ELF-1 (cell line): ENCODE results near the gene ZMYND10.
A peak's percentile ranks its signal among the peaks of the same experiment; 100 is the strongest.
"Not testable (repeated sequence)": the region's sequence is repeated elsewhere in the genome, so short reads cannot be mapped to it uniquely, and the experiment has no call there.

ENCODE experiments used
- DNase-seq: peaks from one replicate; pipeline ENCODE4 v3.0.0-alpha.2; 2016; ENCODE audit warnings: low read depth, low spot score

Gene ZMYND10

DNA sequence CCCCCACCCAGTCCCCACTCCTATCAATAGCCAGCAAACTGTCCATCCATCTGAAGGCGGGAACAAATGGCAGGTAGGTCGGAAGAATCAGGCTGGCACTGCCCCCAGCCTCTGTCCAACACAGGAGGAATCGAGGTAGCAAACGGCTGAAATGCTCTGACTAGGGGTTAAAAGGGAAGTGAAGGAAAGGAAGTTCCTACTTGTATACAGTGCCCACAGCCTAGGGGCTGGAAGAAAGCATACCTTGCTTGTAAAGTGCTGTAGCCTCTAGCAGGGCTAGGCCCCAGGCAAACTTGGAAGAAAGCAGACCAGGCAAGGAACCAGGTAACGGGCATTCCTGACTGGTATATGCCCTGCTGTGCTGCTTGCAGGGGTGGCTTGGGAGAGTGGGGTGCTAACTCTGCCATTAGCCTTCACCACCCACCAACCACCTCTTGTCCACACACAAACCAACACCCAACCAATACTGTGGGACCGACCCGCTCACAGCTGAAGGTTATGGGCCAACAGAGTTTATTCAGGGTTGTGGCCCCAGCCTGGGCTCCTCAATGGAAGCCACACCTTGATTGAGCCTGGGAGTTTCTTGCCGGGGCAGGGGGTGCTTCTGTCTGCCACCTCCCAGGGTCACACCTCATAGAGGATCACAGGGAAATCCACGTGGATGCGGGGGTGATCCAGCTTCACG is 19.9 kb downstream of the ZMYND10 start:
- DNase-seq = no peak

DNA sequence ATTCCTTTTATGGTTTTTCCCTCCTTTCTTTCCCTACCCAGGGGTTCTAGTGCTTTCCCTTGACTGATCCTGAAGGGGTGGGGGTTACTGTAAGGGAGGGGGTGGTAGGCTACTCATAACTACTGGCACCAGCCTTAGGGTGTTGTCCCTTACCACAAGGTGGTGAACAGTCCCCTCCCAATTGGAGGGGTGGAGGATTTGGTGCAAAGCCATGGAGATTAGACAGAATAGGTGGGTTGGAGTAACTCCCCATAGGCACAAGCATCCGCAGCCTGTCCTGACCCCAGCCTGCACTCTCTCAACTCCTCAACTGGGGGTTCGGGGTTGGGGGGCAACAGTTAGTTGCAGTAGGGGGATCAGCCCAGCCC is 20.4 kb downstream of the ZMYND10 start:
- no peak for DNase-seq

DNA sequence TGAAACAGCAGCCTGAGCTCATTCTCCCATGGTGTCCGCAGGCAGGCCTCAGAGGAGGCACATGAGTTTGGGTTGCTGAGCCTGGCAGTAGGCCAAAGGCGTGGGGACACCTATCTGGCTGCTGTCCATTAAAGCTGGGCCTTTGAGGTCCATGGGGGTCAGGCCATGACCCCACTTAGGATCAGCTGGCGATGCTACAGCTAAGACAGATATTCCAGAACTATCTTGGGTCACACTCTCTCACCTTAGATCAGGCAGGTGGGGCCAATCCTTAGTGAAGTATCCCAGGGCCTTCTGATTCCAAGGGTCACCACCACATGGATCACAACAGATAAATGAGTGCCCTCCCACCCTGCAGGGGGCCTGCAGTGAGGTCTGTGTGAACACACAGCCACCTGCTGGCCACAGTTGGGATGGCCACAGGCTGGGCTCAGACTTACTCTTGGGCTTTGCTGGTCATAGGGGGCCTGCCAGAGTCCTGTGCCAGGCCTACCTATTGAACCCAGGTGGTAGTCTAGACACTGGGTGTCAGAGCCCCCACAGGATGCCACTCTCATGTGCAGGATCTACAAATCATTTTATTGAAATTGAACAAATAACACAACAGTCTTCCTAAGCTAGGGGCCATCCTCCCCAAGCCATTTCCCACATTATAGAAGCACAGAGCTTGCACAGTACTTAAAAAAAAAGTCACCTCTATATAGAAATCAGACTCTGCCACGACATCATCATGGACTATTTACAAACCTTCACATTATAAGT is 21.0 kb downstream of the ZMYND10 start:
- DNase-seq = peak; percentile 87

DNA sequence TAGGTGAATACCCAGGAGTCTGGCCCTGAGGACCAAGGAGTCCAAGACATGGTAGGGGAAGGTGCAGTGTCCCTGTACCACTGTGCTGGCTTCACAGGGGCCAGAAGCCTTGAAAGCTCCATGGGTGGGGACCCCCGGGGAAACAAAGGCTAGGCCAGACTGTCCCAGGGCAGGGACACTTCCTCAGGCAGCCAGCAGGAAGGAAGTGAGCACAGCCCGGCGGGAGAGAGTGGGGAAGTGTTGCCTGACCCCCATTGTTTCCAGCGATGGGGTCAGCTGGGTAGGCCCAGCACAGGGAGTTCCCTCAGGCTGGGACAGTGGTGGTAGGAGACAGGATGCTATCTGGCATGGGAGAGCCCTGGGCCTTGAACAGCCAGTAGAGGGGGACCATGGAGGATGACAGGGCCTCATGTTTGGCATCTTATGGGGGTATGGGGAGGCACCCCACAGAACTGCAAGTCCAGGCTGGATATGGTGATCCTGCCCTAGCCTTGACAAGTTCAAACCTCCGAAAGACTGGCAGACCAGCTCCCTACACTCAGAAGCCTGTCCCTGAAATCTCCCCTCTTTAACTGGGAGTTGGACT is 21.8 kb downstream of the ZMYND10 start:
- no peak for DNase-seq

DNA sequence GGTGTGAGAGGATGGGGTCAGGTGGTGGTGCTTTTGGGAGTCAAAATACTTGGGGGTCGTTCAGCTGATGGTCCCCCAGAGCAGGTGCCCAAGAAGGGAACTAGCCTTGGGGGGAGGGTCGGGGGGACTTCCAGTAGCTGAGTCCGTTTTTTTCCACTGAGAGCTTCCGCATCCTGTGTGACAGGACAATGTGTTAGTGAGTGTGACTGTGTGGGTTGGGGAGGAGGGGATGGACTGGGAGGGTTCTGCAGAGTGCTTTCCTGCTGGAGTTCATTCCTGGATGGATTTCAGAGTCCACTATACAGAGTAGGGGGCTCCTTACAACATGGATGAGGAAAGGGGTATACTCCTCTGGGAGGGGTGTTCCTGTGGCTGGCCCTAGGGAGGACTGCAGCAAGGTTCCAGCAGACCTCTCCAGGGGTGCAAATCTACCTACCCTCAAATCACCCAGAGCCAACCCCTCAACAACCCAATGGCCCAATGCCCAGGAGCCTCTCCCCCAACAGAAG is 22.4 kb downstream of the ZMYND10 start:
- no peak for DNase-seq

DNA sequence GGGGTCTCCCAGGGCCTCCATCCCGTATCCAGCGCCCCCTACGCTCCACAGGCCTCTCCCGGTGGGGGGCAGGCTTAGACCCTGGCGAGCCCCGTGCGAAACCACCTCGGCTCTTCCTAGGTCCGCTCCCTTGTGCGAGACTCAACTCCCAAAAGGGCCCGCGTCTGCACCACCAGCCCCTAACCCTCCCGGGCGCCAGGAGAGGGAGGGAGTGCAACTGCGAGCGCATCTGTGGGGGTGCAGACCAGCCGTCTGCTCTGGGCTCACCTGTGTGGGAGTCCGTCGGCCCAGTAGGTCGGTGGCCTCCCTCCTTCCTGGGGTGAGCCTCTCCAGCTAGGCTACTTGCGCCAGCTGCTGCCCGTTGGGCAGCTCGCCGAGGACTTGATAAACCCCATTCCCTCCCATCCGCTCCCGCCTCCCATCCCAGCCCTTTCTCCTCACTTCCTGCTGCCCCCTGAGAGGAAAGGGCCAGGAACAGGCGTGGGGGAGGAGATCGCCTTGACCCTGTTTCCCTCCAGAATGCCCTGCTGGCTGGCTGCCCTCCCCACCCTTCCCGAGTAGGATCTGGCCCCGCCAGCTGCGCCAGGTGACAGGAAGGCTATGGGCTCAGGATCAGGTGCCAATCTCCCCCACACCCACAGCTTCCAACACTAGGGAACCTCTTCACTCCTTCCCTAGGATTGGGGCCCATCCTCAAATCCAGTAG is 23.0 kb downstream of the ZMYND10 start, which contains the start of gene HYAL2:
Gene HYAL2, minus strand, starts transcription at position 360 of the 706 bp plus-strand sequence. CDS start 2,256 bp downstream, outside the sequence.
- no peak for DNase-seq

- DNase-seq = no peak
These were observed 23.5 kb downstream of the ZMYND10 start for GRCh38 chr3:50322115-50322385.

DNA sequence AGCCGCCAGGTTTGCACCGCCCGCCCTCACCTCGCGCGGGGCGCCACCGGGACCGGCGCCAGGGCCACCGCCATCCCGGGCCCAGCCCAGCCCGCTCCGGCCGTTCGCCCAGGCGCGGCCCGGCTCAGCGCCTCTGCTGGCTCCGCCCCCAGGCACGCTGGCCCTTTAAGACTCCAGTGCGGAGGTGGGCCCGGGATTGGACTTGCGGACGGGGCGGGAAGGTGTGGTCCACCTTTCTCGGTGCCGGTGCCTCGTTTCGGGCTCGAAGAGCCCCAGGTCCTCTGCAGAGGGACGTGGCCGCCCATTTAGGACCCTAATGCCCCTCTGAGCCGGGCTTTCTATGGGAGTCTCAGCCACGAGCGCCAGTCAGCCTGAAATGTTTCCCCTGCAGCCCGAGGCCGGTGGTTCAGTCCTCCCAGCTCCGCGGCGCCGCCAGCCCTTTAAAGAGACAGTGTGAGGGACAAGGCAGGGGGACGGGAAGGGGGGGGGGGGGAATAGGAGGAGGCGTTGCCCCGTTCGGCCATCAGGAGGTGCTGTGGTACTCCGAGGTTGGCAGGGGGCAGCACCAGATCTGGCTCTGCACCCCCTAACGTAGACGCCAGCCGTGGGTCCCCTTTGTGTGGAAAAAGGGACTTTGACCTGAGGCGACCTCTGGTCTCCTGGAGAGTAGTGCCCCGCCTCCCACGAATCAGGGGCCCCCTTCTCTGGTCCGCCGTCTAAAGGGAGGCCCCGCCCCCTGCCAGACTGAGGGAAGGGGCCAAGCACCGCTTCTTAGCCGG is 24.0 kb downstream of the ZMYND10 start:
- DNase-seq = peak; percentile 95

GRCh38 chr3:50320853-50321335 is 24.6 kb downstream of the ZMYND10 start:
- DNase-seq = peak; percentile 83

DNA sequence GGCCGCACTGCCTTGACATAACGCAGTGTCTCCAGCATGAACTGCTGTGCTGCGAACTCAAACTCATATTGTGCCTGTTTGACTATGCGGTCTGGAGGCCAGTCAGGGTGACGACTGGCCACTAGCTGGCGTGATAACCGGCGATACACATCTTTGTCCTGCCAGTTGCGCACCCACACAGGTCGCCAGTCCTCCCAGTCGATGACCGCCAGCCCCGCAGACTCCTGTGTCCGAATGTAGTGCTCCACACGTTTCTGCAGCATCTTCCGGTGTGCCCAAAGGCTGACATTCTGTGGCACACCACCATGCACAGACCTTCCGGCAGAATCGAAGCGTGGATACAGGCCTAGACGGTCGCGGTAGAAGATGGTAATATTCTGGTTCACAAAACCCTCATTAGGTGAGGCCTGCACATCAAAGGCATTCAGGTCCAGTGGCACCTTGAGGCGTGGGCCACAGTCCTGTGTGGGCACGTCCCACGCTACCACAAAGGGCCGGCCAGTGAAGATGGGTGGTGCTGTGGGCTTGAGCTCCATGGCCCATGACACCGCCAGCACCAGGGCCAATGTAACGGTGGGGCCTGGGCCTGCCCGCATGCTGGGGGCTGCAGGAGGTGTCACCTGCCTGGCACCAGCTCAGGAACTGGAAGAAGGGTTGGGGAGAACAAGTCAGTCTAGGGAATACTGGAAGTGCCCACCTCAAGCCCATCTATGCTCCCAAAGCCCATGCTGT is 25.5 kb downstream of the ZMYND10 start:
- no peak for DNase-seq

DNA sequence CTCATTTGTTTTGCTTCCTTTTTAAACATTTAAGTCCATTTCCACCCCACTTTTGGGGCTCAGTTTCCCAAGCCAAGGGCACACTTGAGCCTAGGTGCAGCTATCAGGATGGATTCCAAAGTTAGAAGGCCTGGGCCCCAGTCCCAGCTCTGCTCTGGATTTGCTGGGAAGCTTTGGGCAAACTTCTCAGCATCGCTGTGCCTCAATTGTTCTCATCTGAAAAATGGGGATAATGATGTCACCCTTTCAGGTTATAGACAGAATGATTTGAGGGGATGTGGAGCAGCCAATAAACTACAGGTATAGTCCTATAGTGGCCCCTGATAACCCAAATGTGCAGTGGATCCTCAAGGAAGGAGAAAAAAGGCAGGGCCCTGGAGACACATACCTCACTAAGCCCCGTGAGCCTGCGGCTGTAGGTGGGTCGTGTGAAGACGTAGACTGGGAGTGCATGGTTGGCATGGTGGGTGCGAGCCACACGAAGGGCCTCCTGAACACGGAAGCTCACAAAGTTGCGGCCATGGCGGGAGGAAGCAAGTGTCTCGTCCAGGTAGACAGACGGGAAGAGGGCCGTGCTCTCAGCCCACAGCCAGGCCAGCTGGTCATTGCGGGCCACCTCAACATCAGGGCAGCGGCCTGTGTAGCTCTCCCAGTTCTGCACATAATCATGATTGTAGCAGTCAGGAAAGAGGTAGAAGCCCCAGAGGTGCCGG is 26.2 kb downstream of the ZMYND10 start:
- DNase-seq = no peak

- DNase-seq = no peak
These were observed 26.9 kb downstream of the ZMYND10 start for GRCh38 chr3:50318615-50319014.

DNA sequence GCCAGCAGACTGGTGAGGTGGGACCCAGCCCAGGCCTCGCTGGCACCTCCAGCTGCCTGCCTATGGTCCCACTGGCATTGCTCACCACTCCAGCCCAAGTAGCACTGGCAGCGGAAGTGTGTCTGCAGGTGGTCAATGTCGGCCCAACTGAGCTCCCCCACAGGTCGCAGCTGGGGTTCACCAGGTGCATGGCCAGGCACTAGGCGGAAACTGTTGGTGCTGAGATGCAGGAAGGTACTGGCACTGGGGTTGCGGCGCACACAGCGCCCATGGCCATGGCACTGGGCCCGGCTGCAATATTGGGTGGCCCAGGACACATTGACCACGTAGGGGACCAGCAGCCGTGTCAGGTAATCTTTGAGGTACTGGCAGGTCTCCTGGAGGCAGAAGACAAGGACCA is 27.4 kb downstream of the ZMYND10 start:
- DNase-seq = no peak

DNA sequence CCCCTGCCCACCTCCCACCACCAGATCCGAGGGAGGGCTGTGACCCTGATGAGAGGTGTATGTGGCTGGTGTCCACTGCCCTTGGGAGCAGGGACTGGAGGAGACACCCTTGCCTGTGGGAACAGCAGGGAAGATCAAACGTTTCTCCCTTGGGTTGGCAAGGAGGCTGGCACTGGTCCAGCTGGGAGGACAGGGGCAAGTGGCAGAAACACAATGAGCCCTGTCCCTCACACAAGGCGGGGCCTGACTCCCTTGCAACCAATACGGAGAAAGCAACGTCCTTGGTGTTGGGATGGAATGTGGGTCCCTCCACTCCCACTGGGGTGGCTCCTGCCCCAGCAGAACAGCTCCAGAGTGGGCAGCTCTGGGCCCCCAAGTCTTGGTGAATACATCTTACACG is 28.2 kb downstream of the ZMYND10 start:
- DNase-seq = no peak

- peak; percentile 78 for DNase-seq
These were observed 28.8 kb downstream of the ZMYND10 start for GRCh38 chr3:50316657-50317242.

DNA sequence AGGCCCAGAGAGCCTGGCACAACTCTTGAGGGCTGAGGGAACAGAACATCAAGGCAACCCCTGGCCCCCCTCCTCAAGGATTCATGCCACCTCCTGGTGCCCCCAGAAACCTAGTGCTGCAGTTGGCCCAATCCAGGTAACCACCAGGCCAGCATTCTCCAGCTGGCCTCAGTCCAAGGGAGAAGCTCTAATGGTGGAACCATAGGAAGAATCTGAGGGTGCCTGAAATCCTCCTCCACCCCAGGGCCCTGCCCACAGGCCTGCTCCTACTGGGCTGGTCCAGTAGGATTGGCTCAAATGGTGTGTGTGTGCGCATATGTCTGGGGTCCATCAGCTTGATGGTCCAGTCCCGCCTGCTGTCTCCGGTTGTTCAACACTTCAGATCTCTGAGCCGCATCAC is 30.7 kb downstream of the ZMYND10 start:
- no peak for DNase-seq

- no peak for DNase-seq
These were observed 31.2 kb downstream of the ZMYND10 start for GRCh38 chr3:50314342-50314741.

- DNase-seq = not testable (repeated sequence)
These were observed 33.5 kb downstream of the ZMYND10 start for GRCh38 chr3:50312041-50312440.

- no peak for DNase-seq
These were observed 40.9 kb downstream of the ZMYND10 start for GRCh38 chr3:50304601-50305000.
